ENCODE results near the gene SERTM1. TPM values are rescaled to one million over a fixed set of nuclear protein-coding genes. Genes with fewer than 3 reads are reported as not detected.

Gene SERTM1
- total and polyA plus RNA-seq, 4 donors = not detected

- WGBS = 91% methylated on average over 3 of the region's 3 CpGs
Measured at GRCh38 chr13:36728006-36728405, 54.2 kb downstream of the SERTM1 start.

GRCh38 chr13:36736119-36736726 is 62.4 kb downstream of the SERTM1 start:
- Histone ChIP-seq H3K9me3 (ENCODE audit: control insufficient read depth in 4 of 4, low read length in 3 of 4) (no peaks in the 10 kb centered on the region), H3K4me3 (ENCODE audit: low read depth in 1 of 3, low read length in 3 of 3) (no peak overlapping the region), H3K27ac (ENCODE audit: low read depth in 1 of 2, low read length in 2 of 2) (no peak overlapping the region), H3K36me3 (ENCODE audit: control insufficient read depth in 4 of 4, insufficient read depth in 3 of 4, low read depth in 1 of 4, low read length in 3 of 4) (no peaks in the 10 kb centered on the region), H3K27me3 (ENCODE audit: control insufficient read depth in 4 of 4, insufficient read depth in 4 of 4, low read length in 3 of 4) (no peaks in the 10 kb centered on the region), H3K9ac (ENCODE audit: low read depth in 1 of 2, low read length in 2 of 2) (no peak overlapping the region), H3K4me1 (ENCODE audit: control insufficient read depth in 4 of 4, insufficient read depth in 4 of 4, low read length in 3 of 4) (no peaks in the 10 kb centered on the region)
- DNase-seq (ENCODE audit: low spot score) = peak; percentile 44
- TF ChIP-seq RAD21 (IDR thresholded peaks at IDR 0.05) (peak; percentile 78 to 85), REST (IDR thresholded peaks at IDR 0.05) (no peak), CTCF (IDR thresholded peaks at IDR 0.05; ENCODE audit: low read depth, low read length, missing input control) (peak; percentile 55), MAX (IDR thresholded peaks at IDR 0.05) (no peak), GABPA (IDR thresholded peaks at IDR 0.05 in 1 of 2, conservative IDR thresholded peaks at IDR 0.05 in 1 of 2) (no peak), YY1 (IDR thresholded peaks at IDR 0.05) (no peak), ZBTB33 (IDR thresholded peaks at IDR 0.05) (no peak)
- 8% methylated on average over 4 of the region's 4 CpGs for WGBS

More at GRCh38 chr13:36728006-36728405, 54.2 kb downstream of the SERTM1 start:
- no peaks in the 10 kb centered on the region for H3K9me3 ChIP-seq (ENCODE audit: control insufficient read depth in 4 of 4, low read length in 3 of 4)
- no peak for DNase-seq (ENCODE audit: low spot score)
- TF ChIP-seq ZBTB33 (IDR thresholded peaks at IDR 0.05) (no peak), REST (IDR thresholded peaks at IDR 0.05) (no peak), GABPA (IDR thresholded peaks at IDR 0.05 in 1 of 2, conservative IDR thresholded peaks at IDR 0.05 in 1 of 2) (no peak), TAF1 (conservative IDR thresholded peaks at IDR 0.05) (no peak), NR2F2 (IDR thresholded peaks at IDR 0.05) (no peak)
- no peak overlapping the region for H3K4me3 ChIP-seq (ENCODE audit: low read depth in 1 of 3, low read length in 3 of 3)
- H3K36me3 ChIP-seq (ENCODE audit: control insufficient read depth in 4 of 4, insufficient read depth in 3 of 4, low read depth in 1 of 4, low read length in 3 of 4) = no peaks in the 10 kb centered on the region
- no peak overlapping the region for H3K27ac ChIP-seq (ENCODE audit: low read depth in 1 of 2, low read length in 2 of 2)
- no peaks in the 10 kb centered on the region for H3K27me3 ChIP-seq (ENCODE audit: control insufficient read depth in 4 of 4, insufficient read depth in 4 of 4, low read length in 3 of 4)
- no peaks in the 10 kb centered on the region for H3K4me1 ChIP-seq (ENCODE audit: control insufficient read depth in 4 of 4, insufficient read depth in 4 of 4, low read length in 3 of 4)
- no peak overlapping the region for H3K9ac ChIP-seq (ENCODE audit: low read depth in 1 of 2, low read length in 2 of 2)
